Fibroblast of lung (primary cell): Measurements from ENCODE around the gene C6orf132. TPM values are rescaled to one million over a fixed set of nuclear protein-coding genes. Genes with fewer than 3 reads are reported as not detected.

Experiments used
- DNase-seq, 2 donors: peaks; one replicate each; pipeline versions ENCODE4 v3.0.0 to v3.0.0-alpha.2; 2010; ENCODE audit warnings: low read depth in 2 of 2
- H2AFZ ChIP-seq: 2 replicates; pipeline ENCODE4 v1.5.1; 2012; ENCODE audit warnings: low read length, control low read depth, inconsistent platforms
- H3K27ac ChIP-seq: 2 replicates; pipeline ENCODE4 v1.5.1; 2011; ENCODE audit warnings: low read length, control low read depth; ENCODE audit not compliant: insufficient read depth
- H3K27me3 ChIP-seq: 2 replicates; pipeline ENCODE4 v1.5.1; 2011; ENCODE audit warnings: mild to moderate bottlenecking, low read length; ENCODE audit not compliant: control insufficient read depth, insufficient read depth
- H3K36me3 ChIP-seq: 2 replicates; pipeline ENCODE4 v1.5.1; 2011; ENCODE audit warnings: low read length; ENCODE audit not compliant: control insufficient read depth, insufficient read depth
- H3K4me1 ChIP-seq: 2 replicates; pipeline ENCODE4 v1.5.1; 2011; ENCODE audit warnings: low read length; ENCODE audit not compliant: control insufficient read depth, insufficient read depth; ENCODE audit errors: extremely low read depth
- H3K4me2 ChIP-seq: 2 replicates; pipeline ENCODE4 v1.5.1; 2011; ENCODE audit warnings: low read length, control low read depth; ENCODE audit not compliant: insufficient read depth; ENCODE audit errors: extremely low read depth
- H3K4me3 ChIP-seq, 4 experiments: fragments of 200-600 bp in 1 of 4; sonication (generic) in 1 of 4; replicated peaks in 1 of 4; 2 replicates each; pipeline ENCODE4 v1.5.1; 2011 to 2016; ENCODE audit warnings: low read length in 4 of 4, low read depth in 3 of 4, mild to moderate bottlenecking in 3 of 4, control low read depth in 2 of 4, inconsistent platforms in 1 of 4, mixed read lengths in 1 of 4; ENCODE audit not compliant: insufficient read depth in 1 of 4; ENCODE audit errors: control extremely low read depth in 1 of 4
- H3K79me2 ChIP-seq: 2 replicates; pipeline ENCODE4 v1.5.1; 2012; ENCODE audit warnings: mild to moderate bottlenecking, low read length, inconsistent platforms; ENCODE audit not compliant: control insufficient read depth, insufficient read depth
- H3K9ac ChIP-seq: 2 replicates; pipeline ENCODE4 v1.5.1; 2011; ENCODE audit warnings: mild to moderate bottlenecking, low read length, control low read depth; ENCODE audit not compliant: insufficient read depth
- H3K9me3 ChIP-seq: 2 replicates; pipeline ENCODE4 v1.5.1; 2012; ENCODE audit warnings: low read depth, low read length; ENCODE audit not compliant: control insufficient read depth, insufficient read depth
- H4K20me1 ChIP-seq: 2 replicates; pipeline ENCODE4 v1.5.1; 2011; ENCODE audit warnings: low read length; ENCODE audit not compliant: control insufficient read depth, insufficient read depth; ENCODE audit errors: extremely low read depth
- CTCF ChIP-seq, 2 donors: IDR thresholded peaks in 1 of 2; conservative IDR thresholded peaks in 1 of 2; 1 replicate in 1 of 2; 2 replicates in 1 of 2; pipeline ENCODE4 v1.5.1; 2011 to 2012; ENCODE audit warnings: low read length in 2 of 2, control low read depth in 1 of 2, inconsistent platforms in 1 of 2, low read depth in 1 of 2, mild to moderate bottlenecking in 1 of 2
- EZH2 ChIP-seq: IDR thresholded peaks from 2 replicates; pipeline ENCODE4 v1.5.1; 2012; ENCODE audit warnings: low read length, control low read depth, mild to moderate bottlenecking; ENCODE audit errors: missing control alignments
- polyA plus RNA-seq, 2 donors: library from polyadenylated mRNA; depleted of rRNA in 1 of 2; stranded (reverse) in 1 of 2; unstranded in 1 of 2; fragments of >200 nt; gene quantifications; 2 replicates each; pipeline ENCODE4 v1.2.1, GENCODE V29; 2011 to 2012; ENCODE audit warnings: missing spikeins in 1 of 2
- total RNA-seq: library from RNA; depleted of rRNA; stranded (reverse); fragments of >200 nt; gene quantifications from 2 replicates; pipeline ENCODE4 v1.2.1, GENCODE V29; 2014

The C6orf132 gene
- total and polyA plus RNA-seq, 2 donors (not counting 1 experiment from before 2014, with no cell fraction given): 0.87 to 1.2 TPM

- no peak overlapping the region for H3K4me3 ChIP-seq
- no peak overlapping the region for H3K4me2 ChIP-seq
- TF ChIP-seq EZH2: no peak
- TF ChIP-seq CTCF (conservative IDR thresholded peaks at IDR 0.05 in 1 of 2, IDR thresholded peaks at IDR 0.05 in 1 of 2; ENCODE audit: low read depth in 1 of 2, low read length in 2 of 2): no peak
- no peaks in the 10 kb centered on the region for H4K20me1 ChIP-seq
- H2AFZ ChIP-seq: no peak overlapping the region
- H3K4me1 ChIP-seq: peaks cover 1% of the 10 kb centered on the region
- H3K27ac ChIP-seq: no peak overlapping the region
- no peaks in the 10 kb centered on the region for H3K27me3 ChIP-seq
- no peaks in the 10 kb centered on the region for H3K9me3 ChIP-seq
- H3K36me3 ChIP-seq: no peaks in the 10 kb centered on the region
- H3K9ac ChIP-seq: no peak overlapping the region
- H3K79me2 ChIP-seq: no peaks in the 10 kb centered on the region
- DNase-seq: no peak
These were observed 48.7 kb downstream of the C6orf132 start for GRCh38 chr6:42093582-42094329.

GRCh38 chr6:42091718-42092023 is 50.7 kb downstream of the C6orf132 start:
- H3K27ac ChIP-seq: no peak overlapping the region

More at GRCh38 chr6:42091718-42092023, 50.7 kb downstream of the C6orf132 start:
- H3K4me3 ChIP-seq: no peak overlapping the region
- no peak for DNase-seq
- H3K9me3 ChIP-seq: no peaks in the 10 kb centered on the region
- H3K9ac ChIP-seq: no peak overlapping the region
- no peak overlapping the region for H2AFZ ChIP-seq
- no peaks in the 10 kb centered on the region for H4K20me1 ChIP-seq
- no peaks in the 10 kb centered on the region for H3K36me3 ChIP-seq
- H3K79me2 ChIP-seq: no peaks in the 10 kb centered on the region
- TF ChIP-seq CTCF (conservative IDR thresholded peaks at IDR 0.05 in 1 of 2, IDR thresholded peaks at IDR 0.05 in 1 of 2; ENCODE audit: low read depth in 1 of 2, low read length in 2 of 2) (no peak), EZH2 (no peak)
- H3K27me3 ChIP-seq: no peaks in the 10 kb centered on the region
- H3K4me1 ChIP-seq: peaks cover 2% of the 10 kb centered on the region
- no peak overlapping the region for H3K4me2 ChIP-seq
